ENCODE measurements around the gene JADE2.

Gene JADE2

GRCh38 chr5:134506054-134507039 is 19.1 kb upstream of the JADE2 start:
- Histone ChIP-seq H3K27me3 (ENCODE audit: control insufficient read depth, low read length) (no peaks in the 10 kb centered on the region), H3K9me2 (replicated peaks; ENCODE audit: control insufficient read depth, low read length) (no peaks in the 10 kb centered on the region), H3K4me3 (ENCODE audit: low read length) (no peak overlapping the region), H3K36me3 (ENCODE audit: control insufficient read depth, low read length) (no peaks in the 10 kb centered on the region), H4K20me1 (ENCODE audit: control insufficient read depth, insufficient read depth, low read depth, low read length) (no peaks in the 10 kb centered on the region), H3F3A (ENCODE audit: control insufficient read depth, insufficient read depth) (no peaks in the 10 kb centered on the region), H3K27ac (ENCODE audit: low read depth, low read length) (no peak overlapping the region), H3K79me2 (ENCODE audit: control insufficient read depth, low read length) (no peaks in the 10 kb centered on the region), H3K9me3 (ENCODE audit: control insufficient read depth, insufficient read depth, low read length) (no peaks in the 10 kb centered on the region), H3K4me1 (ENCODE audit: control insufficient read depth, low read length) (peaks cover 25% of the 10 kb centered on the region), H3K4me2 (ENCODE audit: low read length) (no peak overlapping the region)
- TF ChIP-seq CTCF (IDR thresholded peaks at IDR 0.05; ENCODE audit: low read depth, low read length, poor library complexity, severe bottlenecking) = no peak
- TF ChIP-seq EZH2phosphoT487 (IDR thresholded peaks at IDR 0.05; ENCODE audit: borderline replicate concordance, low read length) = no peak

GRCh38 chr5:134507452-134507851 is 18.0 kb upstream of the JADE2 start:
- peaks cover 15% of the 10 kb centered on the region for H3K4me1 ChIP-seq (ENCODE audit: control insufficient read depth, low read length)
- H3K27me3 ChIP-seq (ENCODE audit: control insufficient read depth, low read length) = no peaks in the 10 kb centered on the region
- no peak overlapping the region for H3K4me3 ChIP-seq (ENCODE audit: low read length)
- H3K9me2 ChIP-seq (replicated peaks; ENCODE audit: control insufficient read depth, low read length) = no peaks in the 10 kb centered on the region
- no peaks in the 10 kb centered on the region for H3F3A ChIP-seq (ENCODE audit: control insufficient read depth, insufficient read depth)
- no peaks in the 10 kb centered on the region for H3K36me3 ChIP-seq (ENCODE audit: control insufficient read depth, low read length)
- no peak overlapping the region for H3K4me2 ChIP-seq (ENCODE audit: low read length)
- no peak for TF ChIP-seq CTCF (IDR thresholded peaks at IDR 0.05; ENCODE audit: low read depth, low read length, poor library complexity, severe bottlenecking)
- TF ChIP-seq EZH2phosphoT487 (IDR thresholded peaks at IDR 0.05; ENCODE audit: borderline replicate concordance, low read length) = no peak
- H3K27ac ChIP-seq (ENCODE audit: low read depth, low read length) = no peak overlapping the region
- H3K79me2 ChIP-seq (ENCODE audit: control insufficient read depth, low read length) = no peaks in the 10 kb centered on the region
- H3K9me3 ChIP-seq (ENCODE audit: control insufficient read depth, insufficient read depth, low read length) = no peaks in the 10 kb centered on the region
- H4K20me1 ChIP-seq (ENCODE audit: control insufficient read depth, insufficient read depth, low read depth, low read length) = no peaks in the 10 kb centered on the region

- H3K79me2 ChIP-seq (ENCODE audit: control insufficient read depth, low read length) = no peaks in the 10 kb centered on the region
- no peak overlapping the region for H3K4me2 ChIP-seq (ENCODE audit: low read length)
- H3K9me2 ChIP-seq (replicated peaks; ENCODE audit: control insufficient read depth, low read length) = no peaks in the 10 kb centered on the region
- no peaks in the 10 kb centered on the region for H3K36me3 ChIP-seq (ENCODE audit: control insufficient read depth, low read length)
- no peaks in the 10 kb centered on the region for H3K27me3 ChIP-seq (ENCODE audit: control insufficient read depth, low read length)
- no peaks in the 10 kb centered on the region for H3K9me3 ChIP-seq (ENCODE audit: control insufficient read depth, insufficient read depth, low read length)
- H3K4me1 ChIP-seq (ENCODE audit: control insufficient read depth, low read length) = peaks cover 3% of the 10 kb centered on the region
- TF ChIP-seq CTCF (IDR thresholded peaks at IDR 0.05; ENCODE audit: low read depth, low read length, poor library complexity, severe bottlenecking) (no peak), EZH2phosphoT487 (IDR thresholded peaks at IDR 0.05; ENCODE audit: borderline replicate concordance, low read length) (no peak)
- no peak overlapping the region for H3K27ac ChIP-seq (ENCODE audit: low read depth, low read length)
- no peaks in the 10 kb centered on the region for H3F3A ChIP-seq (ENCODE audit: control insufficient read depth, insufficient read depth)
- H3K4me3 ChIP-seq (ENCODE audit: low read length) = no peak overlapping the region
- no peaks in the 10 kb centered on the region for H4K20me1 ChIP-seq (ENCODE audit: control insufficient read depth, insufficient read depth, low read depth, low read length)
Observed at GRCh38 chr5:134508521-134509195, 16.8 kb upstream of the JADE2 start.

Data from DOHH2 (cell line).